MCF 10A (cell line): ENCODE measurements around the gene ESR1. TPM values are rescaled to one million over a fixed set of nuclear protein-coding genes. Genes with fewer than 3 reads are reported as not detected.

ENCODE experiments used
- BruUV-seq: library from RNA; stranded (reverse); fragments of 400-500 nt; replicated peaks from 2 replicates; lab custom pipeline; 2021; lab: Mats Ljungman, UMichigan
- CTCF ChIA-PET: fragments of 300-600 bp; sonication (Branson Sonifier 250); formaldehyde crosslinking; extraction: SDS; loops from one replicate; lab custom pipeline; 2021; ENCODE audit warnings: antibody characterized with exemption, inconsistent platforms; lab: Yijun Ruan, JAX
- POLR2A ChIA-PET: fragments of 300-600, 350-650 bp; sonication (Branson Sonifier 250); formaldehyde crosslinking; extraction: SDS; loops from one replicate; lab custom pipeline; 2020; ENCODE audit warnings: antibody characterized with exemption, inconsistent platforms; lab: Yijun Ruan, JAX
- DNase-seq: peaks from one replicate; pipeline ENCODE4 v3.0.0-alpha.2; 2018; ENCODE audit not compliant: unreplicated experiment
- H3K27ac Mint-ChIP-seq: one replicate; pipeline ENCODE4 v1.8.0; 2022; ENCODE audit warnings: mild to moderate bottlenecking, low read depth, mixed read lengths; ENCODE audit not compliant: unreplicated experiment
- H3K27me3 Mint-ChIP-seq: one replicate; pipeline ENCODE4 v1.8.0; 2022; ENCODE audit warnings: mixed read lengths; ENCODE audit not compliant: insufficient read depth, unreplicated experiment
- H3K36me3 Mint-ChIP-seq: one replicate; pipeline ENCODE4 v1.8.0; 2022; ENCODE audit warnings: mild to moderate bottlenecking, moderate library complexity, mixed read lengths; ENCODE audit not compliant: insufficient read depth, unreplicated experiment
- H3K4me1 Mint-ChIP-seq: one replicate; pipeline ENCODE4 v1.8.0; 2022; ENCODE audit warnings: mixed read lengths; ENCODE audit not compliant: insufficient read depth, unreplicated experiment
- H3K4me3 Mint-ChIP-seq: one replicate; pipeline ENCODE4 v1.8.0; 2022; ENCODE audit warnings: mild to moderate bottlenecking, moderate library complexity, mixed read lengths; ENCODE audit not compliant: unreplicated experiment
- H3K9me3 Mint-ChIP-seq: one replicate; pipeline ENCODE4 v1.8.0; 2022; ENCODE audit warnings: mixed read lengths; ENCODE audit not compliant: unreplicated experiment
- CTCF ChIP-seq: fragments of 200-600 bp; IDR thresholded peaks from one replicate; pipeline ENCODE4 v1.8.0; 2022; ENCODE audit warnings: antibody characterized with exemption, mild to moderate bottlenecking; ENCODE audit not compliant: unreplicated experiment
- intact Hi-C: fragments of 100-400 bp; cut with micrococcal nuclease; formaldehyde crosslinking; loops from 2 replicates; pipeline ENCODE4 v1.14.1; 2022
- total RNA-seq: library from RNA; stranded (reverse); gene quantifications from 2 replicates; pipeline ENCODE4 v1.2.3, GENCODE V29; 2022

Gene ESR1
- total RNA-seq, 1 experiment from 2014 or later, result 0.05 TPM

GRCh38 chr6:151876122-151876521 lies 68.6 kb downstream of the ESR1 start:
- Mint-ChIP-seq H3K9me3 (peaks cover 13% of the 10 kb centered on the region), H3K36me3 (no peaks in the 10 kb centered on the region), H3K27ac (no peak overlapping the region), H3K27me3 (no peaks in the 10 kb centered on the region), H3K4me3 (no peak overlapping the region), H3K4me1 (no peaks in the 10 kb centered on the region)
- ChIA-PET CTCF (no interaction called here), POLR2A (no interaction called here)
- DNase-seq, result no peak
- BruUV-seq, result no TSS peak
- intact Hi-C loops, result no loop called here
- TF ChIP-seq CTCF, result no peak

GRCh38 chr6:151877458-151877857 lies 70.0 kb downstream of the ESR1 start:
- Mint-ChIP-seq H3K27ac (no peak overlapping the region), H3K4me3 (no peak overlapping the region), H3K36me3 (no peaks in the 10 kb centered on the region), H3K9me3 (peaks cover 6% of the 10 kb centered on the region), H3K4me1 (no peaks in the 10 kb centered on the region), H3K27me3 (no peaks in the 10 kb centered on the region)
- ChIA-PET CTCF (interaction anchor here (0.6 kb wide), 2 partner anchors 220 to 359 kb away, joined by 4 read pairs; no protein-coding TSS in a partner anchor), POLR2A (no interaction called here)
- intact Hi-C loops, result no loop called here
- TF ChIP-seq CTCF, result no peak
- BruUV-seq, result no TSS peak
- DNase-seq, result no peak

- CTCF ChIA-PET, result no interaction called here
- Mint-ChIP-seq H3K9me3 (no peaks in the 10 kb centered on the region), H3K4me3 (no peak overlapping the region), H3K36me3 (no peaks in the 10 kb centered on the region), H3K4me1 (no peaks in the 10 kb centered on the region), H3K27me3 (no peaks in the 10 kb centered on the region), H3K27ac (no peak overlapping the region)
- BruUV-seq, result no TSS peak
- no peak for DNase-seq
- no peak for TF ChIP-seq CTCF
- intact Hi-C loops, result no loop called here
- POLR2A ChIA-PET, result no interaction called here
These were observed 73.7 kb downstream of the ESR1 start for GRCh38 chr6:151881231-151881630.

GRCh38 chr6:151882206-151882605 lies 74.7 kb downstream of the ESR1 start:
- no peak overlapping the region for H3K27ac Mint-ChIP-seq
- no peaks in the 10 kb centered on the region for H3K27me3 Mint-ChIP-seq
- ChIA-PET CTCF (no interaction called here), POLR2A (interaction anchor here (0.6 to 1.2 kb wide), 2 partner anchors 11 to 28 kb away, joined by 4 read pairs; no protein-coding TSS in a partner anchor)
- intact Hi-C loops, result no loop called here
- TF ChIP-seq CTCF, result no peak
- no peaks in the 10 kb centered on the region for H3K36me3 Mint-ChIP-seq
- no peaks in the 10 kb centered on the region for H3K4me1 Mint-ChIP-seq
- H3K4me3 Mint-ChIP-seq, result no peak overlapping the region
- no TSS peak for BruUV-seq
- no peak for DNase-seq
- H3K9me3 Mint-ChIP-seq, result no peaks in the 10 kb centered on the region
